K562 (cell line): Measurements from ENCODE around the gene FOXO3. TPM values are rescaled to one million over a fixed set of nuclear protein-coding genes. Genes with fewer than 3 reads are reported as not detected.

Experiments used
- AFF4 ChIP-seq: sonication (generic); formaldehyde crosslinking; IDR thresholded peaks from 2 replicates; pipeline ENCODE4 v1.8.0; 2023; ENCODE audit warnings: mild to moderate bottlenecking, missing genetic modification reagents
- ATF6 ChIP-seq: sonication (generic); formaldehyde crosslinking; IDR thresholded peaks from 2 replicates; pipeline ENCODE4 v1.4.0; 2020; ENCODE audit warnings: mild to moderate bottlenecking, missing genetic modification reagents
- ELF2 ChIP-seq: fragments of 250-450 bp; sonication (Bioruptor Pico); IDR thresholded peaks from 2 replicates; pipeline ENCODE4 v1.5.0; 2021; ENCODE audit warnings: mild to moderate bottlenecking
- EP300 ChIP-seq: IDR thresholded peaks from 2 replicates; pipeline ENCODE4 v1.6.1; 2012; ENCODE audit warnings: low read length, improper control_type of control experiment
- HBP1 ChIP-seq: fragments of 450-650 bp; formaldehyde crosslinking; IDR thresholded peaks from 2 replicates; pipeline ENCODE4 v1.4.0; 2022; ENCODE audit warnings: missing genetic modification characterization
- HES1 ChIP-seq: fragments of 450-650 bp; IDR thresholded peaks from 2 replicates; pipeline ENCODE4 v1.6.1; 2016; ENCODE audit warnings: low read depth, mild to moderate bottlenecking, moderate library complexity
- HOXB6 ChIP-seq: fragments of 250-450 bp; sonication (Bioruptor Pico); IDR thresholded peaks from 2 replicates; pipeline ENCODE4 v1.5.1; 2022; ENCODE audit warnings: mild to moderate bottlenecking, borderline replicate concordance
- KLF16 ChIP-seq: IDR thresholded peaks from 2 replicates; pipeline ENCODE4 v1.6.1; 2016; ENCODE audit warnings: antibody characterized with exemption
- MTA2 ChIP-seq: fragments of 450-650 bp; IDR thresholded peaks from 2 replicates; pipeline ENCODE4 v1.6.1; 2016; ENCODE audit warnings: low read depth
- RAD21 ChIP-seq, 2 experiments: fragments of 250-450 bp in 1 of 2; fragments of 450-650 bp in 1 of 2; sonication (Bioruptor Pico) in 1 of 2; formaldehyde crosslinking in 1 of 2; IDR thresholded peaks in 1 of 2; conservative IDR thresholded peaks in 1 of 2; 2 replicates each; pipeline versions ENCODE4 v1.4.0 to v1.8.0; 2020 to 2022; ENCODE audit warnings: mild to moderate bottlenecking in 2 of 2, moderate library complexity in 1 of 2
- RCOR1 ChIP-seq, 2 experiments: IDR thresholded peaks; 2 replicates each; pipeline ENCODE4 v1.6.1; 2012; ENCODE audit warnings: low read depth in 2 of 2, low read length in 2 of 2, borderline replicate concordance in 1 of 2, improper control_type of control experiment in 1 of 2
- SREBF1 ChIP-seq: fragments of 150-350 bp; IDR thresholded peaks from 2 replicates; pipeline ENCODE4 v1.6.1; 2014; ENCODE audit warnings: antibody characterized with exemption, low read depth, low read length, borderline replicate concordance
- TEAD4 ChIP-seq, 2 experiments: sonication (generic) in 1 of 2; formaldehyde crosslinking in 1 of 2; IDR thresholded peaks; 2 replicates each; pipeline versions ENCODE4 v1.6.1 to v1.8.0; 2012 to 2022; ENCODE audit warnings: borderline replicate concordance in 1 of 2, inconsistent platforms in 1 of 2, low read length in 1 of 2, mild to moderate bottlenecking in 1 of 2, missing genetic modification reagents in 1 of 2
- ZEB2 ChIP-seq: fragments of 450-650 bp; IDR thresholded peaks from 2 replicates; pipeline ENCODE4 v1.6.1; 2016
- ZNF175 ChIP-seq: fragments of 200-800 bp; sonication (Bioruptor generic); IDR thresholded peaks from 2 replicates; pipeline ENCODE4 v1.6.1; 2016; ENCODE audit warnings: low read depth, mild to moderate bottlenecking, missing genetic modification characterization, missing compliant biosample characterization
- ZNF217 ChIP-seq: sonication (generic); formaldehyde crosslinking; IDR thresholded peaks from 2 replicates; pipeline ENCODE4 v1.8.0; 2022; ENCODE audit warnings: mild to moderate bottlenecking, missing genetic modification reagents
- ZNF24 ChIP-seq: fragments of 450-650 bp; IDR thresholded peaks from 2 replicates; pipeline ENCODE4 v1.6.1; 2016
- ZNF699 ChIP-seq: fragments of 250-450 bp; sonication (Bioruptor Pico); IDR thresholded peaks from 2 replicates; pipeline ENCODE4 v1.8.0; 2021; ENCODE audit warnings: mild to moderate bottlenecking, moderate library complexity; ENCODE audit not compliant: insufficient replicate concordance
- polyA plus RNA-seq, 8 experiments: library from polyadenylated mRNA; depleted of rRNA in 4 of 8; stranded (reverse) in 5 of 8; unstranded in 3 of 8; fragments of >200 nt; fragmentation: Nextera tagmentation in 2 of 8; fragmentation: Illumina TruSeq in 1 of 8; extraction: Ambion mirVana in 2 of 8; extraction: Trizol in 1 of 8; gene quantifications; 2 replicates each; pipeline versions ENCODE4 v1.2.1 to v1.2.3, GENCODE V29; 2011 to 2014; ENCODE audit warnings: inconsistent platforms in 1 of 8, missing spikeins in 1 of 8
- total RNA-seq, 7 experiments: library from RNA; depleted of rRNA in 6 of 7; stranded (reverse); fragments of >200 nt in 6 of 7; fragmentation: Illumina TruSeq in 2 of 7; extraction: Trizol in 2 of 7; gene quantifications; 2 replicates each; pipeline versions ENCODE4 v1.2.1 to v1.2.3, GENCODE V29; 2011 to 2021; ENCODE audit warnings: low replicate concordance in 1 of 7

The FOXO3 gene
- total and polyA plus RNA-seq, 9 of the 15 experiments (the other 6 are each of a cell fraction or from before 2014, with no cell fraction given), result 3.0 to 14.6 (median 6.0) TPM

GRCh38 chr6:108562503-108562993, 1.8 kb downstream of the FOXO3 start (continued):
- TF ChIP-seq HBP1 (CRISPR knock-in tag), result no peak
- no peak for TF ChIP-seq ZNF699 (CRISPR knock-in tag)
- no peak for TF ChIP-seq ZNF24
- TF ChIP-seq RCOR1 (IDR thresholded peaks at IDR 0.05; ENCODE audit: borderline replicate concordance in 1 of 2, low read depth in 2 of 2, low read length in 2 of 2), result peak; percentile 34 to 87; a peak in 3 of 4 replicates
- TF ChIP-seq KLF16, result peak; percentile 81
- TF ChIP-seq RAD21 (CRISPR knock-in tag; conservative IDR thresholded peaks at IDR 0.05 in 1 of 2, IDR thresholded peaks at IDR 0.05 in 1 of 2), result 0 out of 4 replicates have a peak, but pooled peaks of 1 of the 2 experiments have one; percentile 23
- TF ChIP-seq HES1, result peak; percentile 78
- peak; percentile 42; the same call in 1 of the 2 replicates for TF ChIP-seq MTA2
- no peak for TF ChIP-seq HOXB6 (CRISPR knock-in tag)
- peak; percentile 85 for TF ChIP-seq TEAD4 (IDR thresholded peaks at IDR 0.05; ENCODE audit: low read length)
- TF ChIP-seq TEAD4 (CRISPR knock-in tag; IDR thresholded peaks at IDR 0.05; ENCODE audit: borderline replicate concordance), result no peak
- TF ChIP-seq ELF2 (CRISPR knock-in tag), result no peak
- TF ChIP-seq SREBF1, result no peak
- peak; percentile 87 for TF ChIP-seq EP300
- TF ChIP-seq ATF6 (CRISPR knock-in tag), result no peak
- peak; percentile 88 for TF ChIP-seq ZEB2
- TF ChIP-seq AFF4 (CRISPR knock-in tag), result no peak
- TF ChIP-seq ZNF217 (CRISPR knock-in tag), result no peak
- TF ChIP-seq ZNF175, result peak; percentile 44; the same call in 1 of the 2 replicates
